Measurements from ENCODE around the gene FCGR2B. TPM values are rescaled to one million over a fixed set of nuclear protein-coding genes. Genes with fewer than 3 reads are reported as not detected.
"Not testable (repeated sequence)": the region's sequence is repeated elsewhere in the genome, so short reads cannot be mapped to it uniquely, and the experiment has no call there.

Gene FCGR2B
- 30.7 TPM for total RNA-seq

DNA sequence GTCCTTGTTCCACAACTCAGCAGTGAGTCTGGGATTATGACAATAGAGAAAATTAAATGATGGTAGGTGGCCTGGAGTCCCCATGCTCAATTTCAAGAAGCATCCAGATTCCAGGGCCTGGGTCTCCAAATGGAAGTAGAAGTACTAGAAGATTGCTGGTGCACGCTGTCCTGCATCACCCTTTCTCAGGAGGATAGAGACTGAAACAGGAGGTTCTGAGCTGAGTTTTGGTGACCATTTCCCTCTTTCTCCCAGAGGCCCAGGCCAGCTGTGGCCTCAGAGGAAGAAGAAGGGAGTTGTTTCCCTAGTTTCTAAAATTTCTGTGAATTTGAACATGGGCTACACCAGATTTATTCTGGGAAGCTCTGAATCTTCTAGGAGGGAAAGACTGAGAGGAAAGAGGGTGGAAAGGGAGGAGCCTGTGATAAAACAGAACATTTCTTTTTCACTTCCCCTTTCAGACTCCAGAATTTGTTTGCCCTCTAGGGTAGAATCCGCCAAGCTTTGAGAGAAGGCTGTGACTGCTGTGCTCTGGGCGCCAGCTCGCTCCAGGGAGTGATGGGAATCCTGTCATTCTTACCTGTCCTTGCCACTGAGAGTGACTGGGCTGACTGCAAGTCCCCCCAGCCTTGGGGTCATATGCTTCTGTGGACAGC is at the start of gene FCGR2B:
TSS of gene FCGR2B (plus strand) at position 460 of the 656 bp plus-strand sequence. CDS start at position 559, 99 bp downstream.
- not testable (repeated sequence) for H3K9me3 ChIP-seq (ENCODE audit: low read depth, low read length); H3K4me1 ChIP-seq (ENCODE audit: insufficient read depth, low read length); H3K4me3 ChIP-seq (ENCODE audit: low read length); H3K27me3 ChIP-seq (ENCODE audit: insufficient read depth, low read length)

DNA sequence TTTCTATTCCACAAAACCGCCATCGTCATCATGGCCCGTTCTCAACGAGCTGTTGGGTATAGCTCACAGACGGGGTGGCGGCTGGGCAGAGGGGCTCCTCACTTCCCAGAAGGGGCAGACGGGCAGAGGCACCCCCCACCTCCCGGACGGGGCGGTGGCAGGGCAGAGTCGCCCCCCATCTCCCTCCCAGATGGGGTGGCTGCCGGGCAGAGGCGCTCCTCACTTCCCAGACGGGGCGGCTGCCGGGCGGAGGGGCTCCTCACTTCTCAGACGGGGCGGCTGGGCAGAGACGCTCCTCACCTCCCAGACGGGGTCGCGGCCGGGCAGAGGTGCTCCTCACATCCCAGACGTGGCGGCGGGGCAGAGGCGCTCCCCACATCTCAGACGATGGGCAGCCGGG is 46.5 kb upstream of the FCGR2B start:
- not testable (repeated sequence) for H3K4me3 ChIP-seq (ENCODE audit: low read length); H3K9me3 ChIP-seq (ENCODE audit: low read depth, low read length); H3K27me3 ChIP-seq (ENCODE audit: insufficient read depth, low read length)

DNA sequence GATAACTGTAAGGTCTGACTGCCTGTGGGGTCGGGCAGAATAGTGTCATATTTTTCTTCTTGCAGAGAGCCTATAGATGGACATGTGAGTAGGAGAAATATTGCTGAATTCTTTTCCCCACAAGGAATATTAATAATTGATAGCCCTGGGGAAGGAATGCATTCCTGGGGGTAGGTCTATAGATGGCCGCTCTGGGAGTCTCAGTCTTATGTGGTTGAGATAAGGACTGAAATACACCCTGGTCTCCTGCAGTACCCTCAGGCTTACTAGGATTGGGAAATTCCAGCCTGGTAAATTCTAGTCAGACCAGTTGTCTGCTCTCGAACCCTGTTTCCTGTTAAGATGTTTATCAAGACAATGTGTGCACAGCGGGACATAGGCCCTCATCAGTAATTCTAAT is 44.4 kb upstream of the FCGR2B start:
- H3K9me3 ChIP-seq (ENCODE audit: low read depth, low read length); H3K27me3 ChIP-seq (ENCODE audit: insufficient read depth, low read length); H3K4me3 ChIP-seq (ENCODE audit: low read length): not testable (repeated sequence)
- H3K4me1 ChIP-seq (ENCODE audit: insufficient read depth, low read length) = peaks cover 19% of the 10 kb centered on the region

More for the DNA sequence above, 46.5 kb upstream of the FCGR2B start:
- H3K4me1 ChIP-seq (ENCODE audit: insufficient read depth, low read length) = peaks cover 15% of the 10 kb centered on the region

DNA sequence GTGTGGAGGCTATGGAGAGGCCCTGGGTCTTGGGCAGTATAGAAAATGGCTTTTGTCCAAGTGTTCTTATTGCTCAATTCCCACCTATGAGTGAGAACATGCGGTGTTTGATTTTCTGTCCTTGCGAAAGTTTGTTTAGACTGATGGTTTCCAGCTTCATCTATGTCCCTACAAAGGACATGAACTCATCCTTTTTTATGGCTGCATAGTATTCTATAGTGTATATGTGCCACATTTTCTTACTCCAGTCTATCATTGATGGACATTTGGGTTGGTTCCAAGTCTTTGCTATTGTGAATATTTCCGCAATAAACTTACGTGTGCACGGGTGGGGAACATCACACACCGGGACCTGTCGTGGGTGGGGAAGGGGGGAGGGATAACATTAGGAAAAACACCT is 42.5 kb upstream of the FCGR2B start:
- not testable (repeated sequence) for H3K4me3 ChIP-seq (ENCODE audit: low read length); H3K9me3 ChIP-seq (ENCODE audit: low read depth, low read length); H3K27me3 ChIP-seq (ENCODE audit: insufficient read depth, low read length)
- peaks cover 25% of the 10 kb centered on the region for H3K4me1 ChIP-seq (ENCODE audit: insufficient read depth, low read length)

DNA sequence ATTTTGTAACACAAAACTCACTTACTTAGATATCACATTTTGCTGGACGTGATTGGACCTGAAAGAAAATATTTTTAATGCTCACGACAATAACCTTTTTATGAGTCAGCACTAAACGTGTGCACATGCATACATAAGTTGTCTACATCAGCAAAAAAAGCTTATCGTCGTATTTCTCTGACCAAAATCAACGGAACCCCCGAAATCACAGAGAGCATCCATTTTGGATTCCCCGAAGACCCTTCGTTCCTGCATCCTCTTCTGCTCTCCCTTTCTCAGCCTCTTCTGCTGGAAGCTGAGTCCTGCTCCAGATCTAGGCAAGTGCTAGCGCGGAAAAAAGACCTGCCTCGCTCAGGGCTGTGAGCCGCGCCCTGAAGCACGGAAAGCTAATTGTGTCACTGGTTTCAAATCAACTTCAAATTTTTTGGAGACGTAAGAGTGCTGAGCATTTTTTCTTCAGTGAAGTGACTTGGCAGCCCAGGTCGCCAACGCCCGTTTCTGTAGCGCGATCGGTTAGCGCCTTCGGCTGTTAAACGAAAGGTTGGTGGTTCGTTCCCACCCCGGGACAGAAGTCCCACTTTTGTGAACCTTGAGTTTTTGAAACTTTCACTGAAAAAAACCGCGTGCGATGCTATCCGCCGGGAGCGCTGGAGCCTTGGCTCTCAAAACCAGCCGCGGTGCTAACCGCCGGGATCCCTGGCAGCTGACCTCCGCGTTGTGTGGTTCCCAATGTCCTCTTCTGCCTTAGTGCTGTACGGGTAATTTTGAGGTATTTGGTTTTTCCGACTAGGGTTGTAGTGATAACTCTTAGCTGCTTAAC is 41.6 kb upstream of the FCGR2B start:
- H3K9me3 ChIP-seq (ENCODE audit: low read depth, low read length); H3K27me3 ChIP-seq (ENCODE audit: insufficient read depth, low read length): not testable (repeated sequence)
- peak overlapping the region; percentile 34 for H3K4me3 ChIP-seq (ENCODE audit: low read length)
- H3K4me1 ChIP-seq (ENCODE audit: insufficient read depth, low read length) = peaks cover 30% of the 10 kb centered on the region

DNA sequence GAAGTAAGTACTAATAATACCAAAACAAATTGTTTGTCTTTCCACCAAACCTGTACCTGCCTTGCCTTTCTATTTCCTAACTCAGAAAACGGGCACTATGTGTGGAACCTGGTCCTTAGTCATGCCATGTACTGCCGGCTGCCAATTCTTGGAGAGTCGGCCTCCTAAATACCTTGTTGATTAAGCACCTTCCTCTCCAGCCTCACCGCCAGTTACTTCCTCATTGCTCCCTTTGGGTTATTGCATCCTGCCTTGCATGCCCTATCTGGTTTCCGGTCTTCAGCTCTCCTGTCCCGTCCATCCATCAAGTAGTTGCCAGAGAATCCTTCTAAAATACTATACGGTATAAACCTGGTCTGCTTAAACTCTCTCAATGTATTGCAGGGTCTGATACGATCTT is 40.9 kb upstream of the FCGR2B start:
- H3K4me1 ChIP-seq (ENCODE audit: insufficient read depth, low read length) = peaks cover 35% of the 10 kb centered on the region
- H3K4me3 ChIP-seq (ENCODE audit: low read length); H3K27me3 ChIP-seq (ENCODE audit: insufficient read depth, low read length); H3K9me3 ChIP-seq (ENCODE audit: low read depth, low read length): not testable (repeated sequence)

DNA sequence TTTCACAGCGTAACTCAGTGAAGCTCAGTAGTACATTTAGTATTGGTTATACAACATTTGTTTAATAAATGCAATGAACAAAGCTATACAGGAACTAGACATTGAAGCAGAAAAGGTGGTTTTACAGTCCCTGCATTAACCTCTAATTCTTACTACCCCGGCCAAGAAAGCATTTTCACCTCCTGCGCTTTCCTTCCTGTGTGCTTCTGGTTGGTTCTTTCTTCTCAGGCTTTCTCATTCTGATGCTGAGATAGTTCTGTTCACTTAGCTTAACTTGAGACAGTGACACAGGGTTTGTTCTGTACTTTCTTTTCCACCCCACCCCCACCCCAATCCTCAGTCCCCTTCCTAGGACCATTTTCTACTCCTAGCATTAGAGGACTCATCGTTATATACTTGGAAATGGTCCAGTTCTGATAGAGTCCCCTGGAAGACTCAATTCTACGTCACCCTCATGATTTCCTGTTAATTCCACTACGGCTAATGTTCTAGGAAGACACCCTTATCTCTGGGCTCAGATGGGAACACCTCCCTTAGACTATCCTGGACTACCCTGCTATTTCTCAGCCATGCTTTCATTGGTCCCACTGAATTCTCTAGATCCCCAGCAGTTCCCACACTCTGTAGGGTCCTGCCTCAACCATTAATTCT is 39.4 kb upstream of the FCGR2B start:
- not testable (repeated sequence) for H3K9me3 ChIP-seq (ENCODE audit: low read depth, low read length); H3K4me3 ChIP-seq (ENCODE audit: low read length); H3K27me3 ChIP-seq (ENCODE audit: insufficient read depth, low read length)
- H3K4me1 ChIP-seq (ENCODE audit: insufficient read depth, low read length) = peaks cover 35% of the 10 kb centered on the region

DNA sequence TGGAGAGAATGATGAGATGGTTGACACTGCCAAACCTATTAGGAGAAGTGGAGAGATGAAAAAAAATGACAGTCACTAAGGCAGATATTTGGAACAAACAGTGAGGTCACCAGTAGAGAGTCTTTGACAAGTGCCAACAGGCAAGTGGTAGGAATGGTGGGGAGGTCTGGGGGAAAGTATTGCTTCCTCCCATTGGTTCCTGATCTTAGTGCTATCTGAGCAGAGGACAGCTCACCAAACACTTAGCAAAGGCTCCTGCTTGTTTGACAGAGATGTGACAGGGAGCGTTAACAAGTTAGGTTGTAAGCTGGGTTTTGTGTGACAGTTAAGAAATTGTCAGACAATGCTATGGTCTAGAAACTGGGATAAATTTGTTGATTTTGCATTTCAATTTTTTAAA is 38.3 kb upstream of the FCGR2B start:
- not testable (repeated sequence) for H3K4me3 ChIP-seq (ENCODE audit: low read length)
- peaks cover 35% of the 10 kb centered on the region for H3K4me1 ChIP-seq (ENCODE audit: insufficient read depth, low read length)

DNA sequence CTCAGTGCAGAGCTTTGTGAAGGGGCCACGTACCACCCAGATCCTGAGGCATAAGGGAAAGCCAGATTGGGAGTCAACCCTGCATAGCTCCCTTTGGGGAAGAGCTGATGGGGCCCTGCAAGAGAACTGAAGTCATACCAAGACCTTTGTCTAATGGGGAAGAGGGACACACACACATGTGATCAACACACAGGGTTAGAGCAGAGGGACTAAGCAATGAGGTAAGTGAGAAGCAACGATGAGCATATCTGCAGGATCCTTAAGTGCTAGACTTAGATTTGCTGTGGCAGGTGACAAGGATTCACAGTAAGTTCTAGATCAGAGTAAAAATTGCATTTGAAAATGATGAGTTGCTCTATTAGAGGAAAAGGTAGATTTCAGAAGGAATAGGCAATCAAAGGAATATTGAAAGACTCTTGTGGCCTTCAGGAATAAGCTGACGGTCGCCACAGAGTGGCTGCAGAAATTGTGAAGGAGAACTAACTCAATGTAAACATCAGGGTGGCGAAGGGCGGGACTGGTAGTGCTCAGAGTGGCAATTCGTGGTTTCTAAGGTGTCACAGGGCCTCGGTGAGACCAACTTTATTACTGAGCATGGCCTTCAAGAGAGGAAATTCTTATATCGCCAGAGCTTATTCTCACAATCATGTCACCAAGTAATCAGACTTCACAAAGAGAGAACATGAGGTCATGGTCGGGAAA is 36.3 kb upstream of the FCGR2B start:
- H3K9me3 ChIP-seq (ENCODE audit: low read depth, low read length); H3K4me3 ChIP-seq (ENCODE audit: low read length); H3K27me3 ChIP-seq (ENCODE audit: insufficient read depth, low read length): not testable (repeated sequence)
- peaks cover 29% of the 10 kb centered on the region for H3K4me1 ChIP-seq (ENCODE audit: insufficient read depth, low read length)

More for the DNA sequence above, 38.3 kb upstream of the FCGR2B start:
- not testable (repeated sequence) for H3K9me3 ChIP-seq (ENCODE audit: low read depth, low read length); H3K27me3 ChIP-seq (ENCODE audit: insufficient read depth, low read length)

DNA sequence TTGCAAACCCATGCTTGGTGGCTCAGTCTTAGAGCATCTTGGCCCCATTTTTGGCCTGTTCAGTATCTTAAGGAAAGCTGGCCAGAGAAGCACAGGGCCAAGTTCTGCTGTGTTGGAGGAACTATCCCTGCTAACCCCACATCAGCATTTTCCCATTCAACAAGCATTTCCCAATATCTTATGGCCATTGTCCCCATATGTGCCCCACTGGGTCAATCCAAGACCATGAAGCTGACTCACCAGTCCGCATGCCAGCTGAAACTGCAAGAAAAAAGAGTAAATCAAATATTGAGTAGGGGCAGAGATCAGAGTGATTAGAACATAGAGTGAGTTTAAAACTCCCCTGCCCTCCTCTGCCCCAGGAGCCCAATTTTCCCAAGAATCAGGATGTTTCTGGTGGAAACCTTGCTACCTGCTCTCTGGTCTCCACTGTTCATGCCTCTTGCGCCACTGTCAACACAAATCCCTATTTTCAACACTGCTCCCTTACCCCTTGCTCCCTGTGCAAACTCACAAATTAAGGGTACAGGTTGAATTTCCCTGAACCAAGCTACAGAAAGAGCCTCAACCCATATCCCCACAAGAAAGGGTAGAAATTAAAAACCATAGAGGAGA is 32.7 kb upstream of the FCGR2B start:
- not testable (repeated sequence) for H3K27me3 ChIP-seq (ENCODE audit: insufficient read depth, low read length); H3K9me3 ChIP-seq (ENCODE audit: low read depth, low read length)
- Histone ChIP-seq H3K4me1 (ENCODE audit: insufficient read depth, low read length) (peaks cover 17% of the 10 kb centered on the region), H3K4me3 (ENCODE audit: low read length) (peak overlapping the region; percentile 12)

DNA sequence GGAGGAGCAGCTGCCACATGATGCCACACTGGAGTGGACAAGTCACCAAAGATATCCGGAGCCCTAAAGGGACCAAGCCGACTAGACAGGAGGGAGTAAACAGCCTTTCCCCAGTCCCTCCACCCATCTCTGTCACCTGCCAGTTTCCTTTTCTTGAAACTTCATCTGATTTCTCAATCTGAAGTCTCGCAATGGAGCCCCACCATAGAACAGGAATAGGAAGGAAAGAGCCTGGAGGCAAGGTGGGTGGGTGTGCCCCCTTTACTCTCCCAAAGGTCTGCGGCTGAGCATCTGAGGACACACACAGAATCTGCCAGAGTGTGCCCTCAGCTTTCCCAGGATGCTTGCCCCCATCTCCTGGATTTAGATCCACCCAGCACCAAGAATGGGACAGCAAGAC is 31.9 kb upstream of the FCGR2B start, which contains the start of gene FCGR3B:
TSS of gene FCGR3B (minus strand) at position 101 of the 400 bp plus-strand sequence. CDS start at position 19, 82 bp downstream.
- H3K4me1 ChIP-seq (ENCODE audit: insufficient read depth, low read length) = peaks cover 23% of the 10 kb centered on the region
- H3K9me3 ChIP-seq (ENCODE audit: low read depth, low read length) = no peaks in the 10 kb centered on the region
- H3K27me3 ChIP-seq (ENCODE audit: insufficient read depth, low read length) = no peaks in the 10 kb centered on the region
- H3K4me3 ChIP-seq (ENCODE audit: low read length) = peak within 1 kb of the TSS; percentile 12

DNA sequence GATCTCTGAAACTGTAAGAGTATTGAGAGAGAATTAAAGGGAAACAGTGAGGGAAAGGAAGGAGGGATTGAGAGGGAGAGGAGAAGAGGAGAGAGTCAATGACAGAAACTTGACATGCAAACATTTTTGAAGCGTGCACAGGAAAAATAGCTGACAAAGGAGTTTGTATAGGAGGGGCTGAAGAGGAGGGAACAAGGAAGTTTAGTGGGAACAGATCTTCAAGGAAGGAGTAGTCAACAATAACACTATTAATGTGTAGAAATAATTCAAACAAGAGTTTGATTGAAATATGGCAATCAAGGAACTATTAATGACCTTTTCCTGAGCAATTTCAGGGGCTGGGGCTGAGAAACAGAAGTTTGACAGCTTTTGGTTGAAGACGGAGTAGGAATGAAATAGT is 27.9 kb upstream of the FCGR2B start:
- H3K4me1 ChIP-seq (ENCODE audit: insufficient read depth, low read length) = peaks cover 28% of the 10 kb centered on the region
- not testable (repeated sequence) for H3K4me3 ChIP-seq (ENCODE audit: low read length); H3K27me3 ChIP-seq (ENCODE audit: insufficient read depth, low read length); H3K9me3 ChIP-seq (ENCODE audit: low read depth, low read length)

DNA sequence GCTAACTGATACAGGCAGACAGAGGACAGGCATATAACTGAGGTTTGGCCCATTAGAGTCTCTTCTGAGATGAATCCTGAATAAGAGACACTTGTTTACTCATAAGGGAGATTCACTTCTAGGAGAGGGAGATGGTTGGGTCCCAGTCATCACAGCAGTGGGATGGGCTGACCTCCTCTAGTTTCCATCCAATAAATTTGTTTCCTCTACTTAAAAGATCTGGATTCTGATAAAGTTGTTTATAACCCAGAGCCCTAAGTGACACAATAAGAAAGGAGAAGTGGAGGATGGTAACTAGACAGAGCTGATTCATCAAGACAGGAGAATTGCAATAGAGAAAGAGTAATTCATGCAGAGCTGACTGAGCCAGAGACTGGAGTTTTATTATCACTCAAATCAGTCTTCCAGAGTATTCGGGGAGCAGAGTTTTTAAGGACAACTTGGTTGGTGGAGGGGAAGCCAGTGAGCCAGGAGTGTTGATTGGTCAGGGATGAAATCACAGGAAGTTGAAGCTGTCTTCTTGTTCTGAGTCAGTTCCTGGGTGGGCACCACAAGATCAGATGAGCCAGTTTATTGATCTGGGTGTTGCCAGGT is 26.7 kb upstream of the FCGR2B start:
- H3K4me3 ChIP-seq (ENCODE audit: low read length); H3K9me3 ChIP-seq (ENCODE audit: low read depth, low read length); H3K27me3 ChIP-seq (ENCODE audit: insufficient read depth, low read length): not testable (repeated sequence)
- peaks cover 24% of the 10 kb centered on the region for H3K4me1 ChIP-seq (ENCODE audit: insufficient read depth, low read length)

DNA sequence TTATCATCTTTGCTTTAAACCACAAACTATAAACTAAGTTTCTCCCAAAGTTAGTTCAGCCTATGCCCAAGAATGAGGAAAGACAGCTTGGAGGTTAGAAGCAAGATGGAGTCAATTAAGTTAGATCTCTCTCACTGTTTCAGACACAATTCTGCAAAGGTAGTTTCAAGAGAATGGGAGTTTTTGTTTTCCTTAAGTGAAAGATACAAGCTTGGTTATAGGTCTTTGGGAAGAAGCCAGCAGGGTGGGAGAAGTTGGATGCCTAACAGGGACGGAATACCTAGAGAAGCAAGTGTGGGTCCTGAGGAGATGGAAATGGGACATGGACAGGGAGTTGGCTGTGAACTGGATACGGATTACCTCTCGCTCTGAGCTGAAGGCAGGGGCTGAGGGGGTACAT is 26.0 kb upstream of the FCGR2B start:
- not testable (repeated sequence) for H3K4me3 ChIP-seq (ENCODE audit: low read length); H3K9me3 ChIP-seq (ENCODE audit: low read depth, low read length); H3K27me3 ChIP-seq (ENCODE audit: insufficient read depth, low read length)
- peaks cover 23% of the 10 kb centered on the region for H3K4me1 ChIP-seq (ENCODE audit: insufficient read depth, low read length)

Measured in mononuclear cell (primary cell).